ENCODE measurements around the gene ALOX5AP. TPM values are rescaled to one million over a fixed set of nuclear protein-coding genes. Genes with fewer than 3 reads are reported as not detected.

Gene ALOX5AP
- total RNA-seq, 1 experiment from 2014 or later = not detected

DNA sequence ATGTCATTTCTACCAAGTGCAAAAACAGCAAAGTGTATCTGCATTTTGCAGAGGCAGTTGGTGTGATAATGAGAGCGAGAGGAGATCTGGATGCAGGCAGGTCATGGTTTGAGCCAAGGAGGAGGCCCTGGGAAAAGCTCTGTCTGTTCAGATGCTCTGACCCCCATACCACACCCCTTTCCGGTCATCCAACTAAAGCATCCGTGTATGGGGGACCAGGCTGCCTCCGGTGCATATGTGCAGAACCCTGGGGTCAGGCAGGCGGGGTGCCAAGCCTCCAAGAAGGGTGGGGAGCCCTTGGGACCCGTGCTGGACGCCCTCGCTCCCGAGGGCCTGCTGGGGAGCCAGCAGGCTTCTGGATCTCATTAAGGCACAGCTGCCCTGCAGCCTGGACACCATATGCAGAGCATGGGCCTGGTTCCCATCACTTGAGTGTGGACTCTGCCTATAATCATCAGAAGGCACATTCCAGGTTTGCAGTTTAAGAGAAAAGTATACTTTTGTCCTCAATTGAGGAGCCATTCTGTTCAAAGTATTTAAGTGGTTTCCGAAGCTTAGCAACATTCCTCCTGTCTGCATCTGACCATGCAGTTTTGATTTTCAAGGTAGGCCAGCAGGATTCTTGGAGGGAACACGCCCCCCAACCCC, 56.1 kb downstream of the ALOX5AP start:
- no peak for DNase-seq (ENCODE audit: extremely low read depth, low read depth)

DNA sequence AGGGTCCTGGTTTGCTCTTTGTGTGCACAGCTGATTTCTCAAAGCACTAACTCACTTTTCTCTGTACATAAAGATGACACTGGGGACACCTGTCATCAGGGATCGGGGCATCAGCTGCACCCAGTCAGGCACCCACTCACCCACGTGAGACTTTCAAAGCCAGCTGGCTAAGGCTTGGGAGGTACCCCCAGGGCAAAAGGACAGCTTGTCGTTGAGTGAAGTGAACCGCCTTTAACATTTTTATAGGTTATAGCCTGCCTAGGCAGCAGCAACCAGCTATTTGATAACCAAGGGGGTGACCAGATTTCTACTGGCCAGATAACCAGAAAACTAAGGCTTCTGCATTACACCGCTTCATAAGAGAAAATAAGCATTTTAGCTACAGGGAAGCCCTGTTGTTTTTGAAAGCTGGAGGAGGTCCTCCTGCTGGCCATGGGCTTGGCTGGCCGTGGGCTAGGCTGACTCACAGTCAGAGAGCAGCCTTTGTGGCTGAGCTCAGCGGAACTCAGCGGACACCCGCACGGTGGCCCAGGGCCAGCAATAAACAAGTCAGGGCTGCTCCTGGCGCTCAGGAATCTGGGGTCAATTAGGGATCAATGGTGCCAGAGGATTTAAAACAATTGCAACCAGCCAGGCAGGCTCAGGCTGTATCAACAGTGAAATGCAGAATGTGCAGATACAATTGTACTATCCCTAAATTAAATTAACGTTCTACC, 57.1 kb downstream of the ALOX5AP start:
- DNase-seq (ENCODE audit: extremely low read depth, low read depth) = no peak

DNA sequence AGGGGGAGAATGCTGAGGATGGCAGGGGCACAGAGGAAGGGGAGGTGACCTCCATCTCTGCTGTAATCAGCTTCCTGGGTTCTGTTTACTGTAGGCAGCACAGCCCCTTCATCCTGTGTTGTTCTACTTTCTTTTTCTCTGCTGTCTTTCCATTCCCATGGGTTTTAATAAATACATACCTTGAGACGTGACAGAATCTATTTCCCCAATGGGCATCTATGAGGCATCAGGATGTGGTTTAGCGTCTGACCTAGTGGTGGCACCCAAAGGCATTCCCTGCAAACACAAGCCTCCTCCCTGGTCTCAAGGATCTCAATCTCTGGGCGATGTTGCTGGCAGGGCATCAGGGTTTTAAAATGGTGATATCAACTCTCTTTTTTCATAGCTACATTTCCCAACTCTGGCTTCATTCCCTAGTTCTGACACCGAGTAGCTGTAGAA, 60.8 kb downstream of the ALOX5AP start:
- DNase-seq (ENCODE audit: extremely low read depth, low read depth) = peak; percentile 11

DNA sequence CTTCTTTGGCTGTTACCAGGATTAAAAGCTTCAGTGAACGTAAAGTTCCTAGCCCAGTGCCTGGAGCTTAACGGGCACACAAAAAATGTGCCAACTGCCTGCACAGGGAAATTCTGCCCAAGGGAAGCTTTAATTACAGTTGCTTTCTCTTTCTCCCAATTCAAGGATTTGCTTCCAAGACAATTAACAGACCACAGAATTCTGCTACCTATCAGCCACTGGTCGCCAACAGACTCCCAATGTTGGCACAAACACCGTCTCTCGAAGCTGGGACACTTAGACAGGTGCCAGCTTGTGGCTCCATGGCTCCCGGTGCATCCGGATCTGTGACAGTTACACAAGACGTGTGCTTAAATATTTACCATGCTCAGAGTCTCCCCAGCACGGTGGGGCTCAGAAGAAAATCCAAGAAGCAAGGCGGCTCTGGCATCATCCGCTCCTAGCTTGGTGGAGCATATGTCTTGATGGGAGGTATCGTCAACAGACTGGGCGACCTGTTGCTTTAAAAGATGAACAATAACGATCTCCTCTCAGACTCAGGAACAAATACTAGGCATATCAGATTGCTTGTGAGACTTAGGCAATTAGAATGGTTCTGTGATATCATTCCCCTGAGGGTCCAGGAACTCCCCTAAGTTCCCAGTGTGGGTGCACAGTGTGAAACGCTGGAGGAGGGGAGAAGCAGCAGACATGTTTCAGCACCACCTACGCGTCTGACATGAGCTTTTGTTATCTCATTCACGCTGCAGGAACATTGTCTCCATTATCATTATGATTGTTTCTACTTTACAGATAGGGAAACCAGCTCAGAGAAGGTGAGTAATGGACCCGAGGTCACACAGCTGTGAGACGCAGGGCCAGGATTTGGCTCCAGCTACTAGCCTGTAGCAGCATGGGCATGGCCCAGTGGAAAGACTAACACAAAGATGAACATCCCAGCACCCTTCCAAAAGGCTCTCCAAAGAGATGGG, 61.6 kb downstream of the ALOX5AP start:
- no peak for DNase-seq (ENCODE audit: extremely low read depth, low read depth)

DNA sequence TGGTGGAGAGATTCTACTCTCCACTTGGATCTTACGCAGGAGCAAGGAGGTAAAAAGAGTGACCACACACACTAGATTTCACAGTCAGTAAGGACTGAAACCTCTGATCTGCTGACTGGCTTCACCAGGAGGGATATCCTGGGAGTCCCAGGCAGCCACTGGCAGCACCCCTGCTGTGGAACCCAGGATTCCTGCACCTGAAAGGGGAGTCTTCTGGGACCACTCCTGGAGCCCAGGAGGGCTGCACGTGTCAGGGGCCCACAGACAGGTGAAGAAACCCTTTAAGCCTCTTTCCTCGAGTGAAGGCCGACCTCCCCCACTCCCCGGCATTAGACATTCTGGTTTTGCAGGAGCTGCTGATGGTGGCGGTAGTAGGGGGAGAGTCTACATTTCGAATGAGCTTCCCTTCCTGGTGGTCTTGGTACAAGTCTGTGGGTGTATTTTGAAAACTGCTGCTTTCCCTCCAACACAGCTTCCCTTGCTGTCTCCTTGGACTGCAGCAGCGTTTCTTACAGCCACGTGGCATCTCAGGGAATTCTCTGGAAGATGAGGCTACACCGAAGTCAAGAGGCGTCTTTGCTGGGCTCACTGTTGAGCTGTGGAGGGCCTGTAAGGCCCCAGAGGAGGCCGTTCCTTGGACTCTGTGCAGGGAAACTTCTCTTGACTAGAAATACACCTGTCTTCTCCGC, 62.6 kb downstream of the ALOX5AP start:
- DNase-seq (ENCODE audit: extremely low read depth, low read depth) = no peak

DNA sequence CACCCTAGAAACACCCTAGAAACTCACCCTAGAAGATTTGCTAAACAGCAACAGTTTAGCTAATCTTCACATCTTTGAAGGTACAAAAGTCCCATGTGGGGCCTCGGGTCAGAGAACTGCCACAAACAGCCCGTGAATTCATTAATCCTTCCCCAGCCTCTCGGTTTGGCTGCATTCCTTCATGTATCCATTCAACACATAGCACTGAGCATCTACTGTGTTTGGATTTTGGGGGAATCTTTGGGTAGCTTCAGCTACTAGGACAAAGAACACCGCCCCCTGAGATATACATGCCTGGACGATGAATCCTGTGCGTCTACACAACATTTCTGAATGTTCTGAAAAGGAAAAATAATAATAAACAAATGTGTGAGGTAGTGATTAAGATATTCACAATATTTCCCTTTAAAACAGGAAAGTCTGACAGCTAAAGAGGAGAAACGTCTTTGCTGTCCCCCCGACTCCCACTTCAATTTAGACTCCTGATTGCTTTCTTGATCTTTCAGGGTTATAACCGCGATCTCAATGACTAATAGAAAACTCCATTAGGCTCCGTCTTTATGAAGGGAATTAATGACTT, 63.5 kb downstream of the ALOX5AP start:
- no peak for DNase-seq (ENCODE audit: extremely low read depth, low read depth)

DNA sequence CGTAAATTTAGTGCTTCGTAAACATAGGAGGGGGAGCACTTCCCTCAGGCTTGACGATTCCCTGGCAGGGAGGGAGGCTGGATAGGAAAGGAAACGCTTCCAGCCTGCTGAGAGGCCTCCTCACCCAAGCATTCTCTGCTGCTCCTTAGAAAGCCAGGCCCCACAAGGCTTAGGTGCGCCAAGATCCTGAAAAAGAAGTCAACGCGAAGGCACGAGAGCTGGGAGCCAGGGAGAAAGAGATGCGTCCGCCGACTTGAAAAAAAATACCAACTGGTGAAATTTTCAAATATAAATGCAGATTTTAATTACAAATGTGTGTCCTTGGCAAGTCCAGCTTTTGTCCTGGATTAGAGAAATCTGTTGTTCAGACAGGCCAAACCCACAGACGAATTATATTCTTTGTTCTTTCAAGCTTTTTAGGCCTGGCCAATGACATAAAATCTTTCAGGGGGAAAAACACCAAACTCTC, 64.0 kb downstream of the ALOX5AP start:
- DNase-seq (ENCODE audit: extremely low read depth, low read depth) = no peak

DNA sequence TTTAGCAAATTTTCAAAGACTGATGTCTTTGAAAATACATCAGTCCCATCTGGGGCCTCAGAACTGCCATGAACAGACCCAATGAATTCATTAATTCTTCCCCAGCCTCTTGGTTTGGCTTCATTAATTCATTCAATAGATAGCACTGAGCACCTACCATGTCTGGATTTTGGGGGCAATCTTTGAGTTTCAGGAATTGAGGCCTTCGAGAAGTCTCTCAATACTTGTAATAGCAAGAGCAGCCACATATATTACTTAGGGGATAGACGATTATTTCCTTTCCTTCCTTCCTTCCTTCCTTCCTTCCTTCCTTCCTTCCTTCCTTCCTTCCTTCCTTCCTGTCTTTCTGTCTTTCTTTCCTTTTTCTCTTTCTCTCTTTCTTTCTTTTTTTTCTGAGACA, 64.8 kb downstream of the ALOX5AP start:
- no peak for DNase-seq (ENCODE audit: extremely low read depth, low read depth)

DNA sequence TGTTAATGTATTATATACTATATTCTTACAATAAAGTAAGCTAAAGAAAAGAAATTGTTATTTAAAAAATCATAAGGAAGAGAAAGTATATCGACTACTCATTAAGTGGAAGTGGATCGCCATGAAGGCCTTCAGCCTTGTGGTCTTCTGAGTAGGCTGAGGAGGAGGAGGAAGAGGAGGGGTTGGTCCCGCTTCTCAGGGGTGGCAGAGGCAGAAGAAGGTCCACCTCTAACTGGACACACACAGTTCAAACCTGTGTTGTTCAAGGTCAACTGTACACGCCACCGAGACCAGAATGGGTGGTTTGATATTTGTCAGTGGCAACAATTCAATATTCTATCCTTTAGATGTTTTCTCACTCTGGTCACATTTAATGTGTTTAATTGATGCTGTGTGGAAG, 67.2 kb downstream of the ALOX5AP start:
- no peak for DNase-seq (ENCODE audit: extremely low read depth, low read depth)

DNA sequence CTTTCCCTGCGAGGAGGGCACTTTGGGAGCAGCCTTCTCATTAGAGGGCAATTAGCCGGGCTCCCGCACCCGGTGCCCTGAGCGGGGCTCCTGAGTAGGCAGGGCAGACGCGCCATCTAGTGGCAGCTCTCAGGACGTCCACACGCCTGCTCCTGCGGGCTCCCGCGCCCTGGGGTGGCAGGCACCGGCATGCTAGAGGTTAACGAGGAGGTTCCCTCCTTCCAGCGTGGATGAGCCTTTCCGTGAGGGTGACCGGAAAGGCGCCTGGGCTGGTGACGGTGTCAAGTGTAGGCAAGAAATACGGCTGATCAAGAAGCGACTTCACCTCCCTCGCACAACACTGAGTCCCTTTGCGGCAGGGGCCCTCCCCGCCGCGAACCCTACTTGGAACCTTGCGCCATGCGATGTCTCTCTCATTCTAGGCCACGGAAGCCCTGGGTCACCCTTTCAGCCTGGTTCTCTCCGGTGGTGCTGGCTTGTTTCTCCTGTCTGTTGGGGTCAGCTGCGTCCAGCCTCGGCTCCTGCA, 67.7 kb downstream of the ALOX5AP start:
- peak; percentile 49 for DNase-seq (ENCODE audit: extremely low read depth, low read depth)

DNA sequence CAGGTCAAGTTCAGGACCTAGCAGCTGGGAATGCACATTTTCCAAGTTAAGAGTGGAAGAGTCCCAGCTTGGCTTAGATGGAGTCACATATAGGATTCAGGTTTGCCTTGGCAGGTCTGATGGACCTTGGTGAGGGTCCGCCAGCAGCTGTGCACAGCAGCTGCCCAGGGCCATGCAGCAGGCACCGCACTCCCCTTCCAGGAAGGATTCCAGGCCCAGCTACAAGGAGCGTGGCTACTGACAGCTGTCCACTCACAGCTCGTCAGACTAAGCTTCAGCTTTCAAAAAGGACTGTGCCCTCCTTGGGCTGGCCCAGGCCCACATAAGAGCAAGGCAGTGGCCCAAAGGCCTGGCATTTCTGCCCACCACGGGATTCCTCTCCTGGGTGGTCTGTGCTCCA, 68.4 kb downstream of the ALOX5AP start:
- DNase-seq (ENCODE audit: extremely low read depth, low read depth) = no peak

DNA sequence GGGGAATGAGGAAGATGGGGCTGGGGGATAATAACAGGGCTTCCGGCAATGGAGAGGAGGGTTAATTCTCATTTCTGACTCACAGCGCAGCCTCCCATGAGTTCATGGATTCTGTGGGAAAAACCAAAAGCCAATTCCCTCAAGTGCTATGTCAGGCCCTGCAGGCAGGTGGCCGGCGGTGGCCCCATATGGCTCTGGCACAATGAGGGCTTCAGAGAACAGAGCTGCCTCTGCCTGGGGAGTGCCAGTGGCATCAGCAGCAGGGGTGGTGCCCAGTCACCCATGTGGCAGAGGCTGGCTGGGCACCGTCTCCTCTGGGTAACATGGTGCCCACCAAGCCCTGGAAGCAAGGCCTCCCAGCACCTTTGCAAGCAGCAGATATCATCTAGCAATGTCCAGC, 69.1 kb downstream of the ALOX5AP start:
- DNase-seq (ENCODE audit: extremely low read depth, low read depth) = no peak

DNA sequence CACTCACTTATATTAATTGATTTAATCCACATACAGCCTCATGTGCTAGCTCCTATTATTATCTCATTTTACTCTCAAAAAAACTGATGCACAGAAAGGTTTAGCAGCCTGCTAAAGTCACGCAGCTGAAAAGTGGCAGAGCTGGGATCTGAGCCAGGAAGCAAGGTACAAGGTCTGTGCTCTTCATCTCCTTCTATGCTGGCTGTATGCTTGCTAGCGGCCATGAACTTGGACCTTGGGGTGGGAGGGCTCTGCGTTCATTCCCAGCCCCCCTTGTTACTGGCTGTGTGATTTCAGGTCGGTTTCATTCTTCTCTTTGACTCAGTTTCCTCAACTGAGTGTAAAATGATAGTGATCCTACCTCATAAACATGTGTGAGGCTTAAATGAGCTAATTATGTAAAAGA, 69.8 kb downstream of the ALOX5AP start:
- no peak for DNase-seq (ENCODE audit: extremely low read depth, low read depth)

DNA sequence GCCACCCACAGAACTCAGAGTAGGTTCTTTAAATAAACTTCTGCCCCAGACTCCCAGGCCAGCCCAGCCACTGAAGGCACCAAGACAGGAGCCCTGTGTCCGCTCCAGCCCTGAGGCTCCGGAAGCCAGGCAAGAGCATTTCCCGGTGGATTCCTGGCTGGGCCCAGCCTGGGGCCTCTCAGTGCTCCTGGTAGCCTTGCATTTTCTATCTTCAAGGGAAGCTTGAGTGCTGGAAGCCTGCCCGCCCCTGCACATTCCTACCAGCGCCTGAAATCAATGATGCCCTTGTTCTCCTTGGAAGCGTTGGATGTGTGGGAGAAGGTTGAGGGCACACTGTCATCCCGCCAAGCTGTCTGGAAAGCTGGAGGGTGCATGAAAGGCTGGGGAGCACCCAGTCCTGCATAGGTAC, 70.3 kb downstream of the ALOX5AP start:
- DNase-seq (ENCODE audit: extremely low read depth, low read depth) = no peak

DNA sequence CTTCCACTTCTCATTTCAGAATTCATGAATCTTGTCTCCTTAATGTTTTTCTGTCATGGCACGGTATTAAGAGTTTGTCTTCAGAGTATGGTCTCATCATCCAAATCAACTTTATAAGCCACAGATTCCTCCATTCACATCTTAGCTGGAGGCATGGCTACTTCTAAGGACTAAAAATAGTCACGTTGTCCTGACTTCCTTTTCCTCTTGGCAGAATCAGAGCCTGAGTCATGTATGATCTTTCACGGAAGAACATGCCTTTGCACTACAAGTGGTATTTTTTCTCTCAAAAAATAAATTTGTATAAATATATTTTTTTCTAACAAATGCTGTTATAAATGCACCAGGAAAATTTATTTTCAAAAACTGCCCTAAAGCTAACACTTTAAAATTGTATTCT, 71.4 kb downstream of the ALOX5AP start:
- DNase-seq (ENCODE audit: extremely low read depth, low read depth) = no peak

DNA sequence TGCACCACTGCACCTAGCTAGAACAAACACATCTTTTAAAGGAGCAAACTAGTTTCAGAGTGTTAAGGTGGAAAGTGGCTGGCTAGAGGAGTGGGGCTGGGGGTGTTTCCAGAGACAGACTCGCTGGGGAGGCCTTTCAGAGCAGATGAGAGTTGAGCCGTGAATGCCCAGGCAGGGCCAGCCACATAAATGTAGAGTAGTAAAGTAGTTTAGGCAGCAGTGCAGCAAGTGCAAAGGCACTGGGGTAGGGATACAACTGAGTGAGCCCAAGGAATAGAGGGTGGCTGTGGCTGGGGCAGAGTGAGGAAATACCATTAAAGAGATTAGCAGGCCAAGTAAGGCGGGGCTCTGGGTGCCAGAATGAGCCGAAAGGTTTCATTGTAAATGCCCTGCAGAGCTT, 72.0 kb downstream of the ALOX5AP start:
- DNase-seq (ENCODE audit: extremely low read depth, low read depth) = no peak

DNA sequence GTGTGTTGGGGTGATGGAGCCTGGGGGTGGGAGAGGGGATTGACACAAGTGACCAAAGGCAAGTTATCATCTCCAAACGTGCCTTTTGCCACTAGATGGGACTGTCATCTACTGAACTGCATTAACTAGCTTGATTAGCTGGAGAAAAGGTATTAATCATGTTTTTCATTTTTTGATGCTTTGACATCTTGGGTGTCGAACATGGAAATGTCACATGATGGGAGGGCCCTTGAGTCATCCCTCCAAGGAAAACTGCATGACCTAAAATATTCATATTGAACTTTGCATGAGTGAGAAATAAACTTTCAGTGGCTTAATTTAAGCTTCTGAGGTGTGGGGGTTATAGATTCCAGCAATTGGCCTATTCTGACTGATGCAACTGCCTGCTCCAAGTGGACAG, 73.3 kb downstream of the ALOX5AP start:
- no peak for DNase-seq (ENCODE audit: extremely low read depth, low read depth)

DNA sequence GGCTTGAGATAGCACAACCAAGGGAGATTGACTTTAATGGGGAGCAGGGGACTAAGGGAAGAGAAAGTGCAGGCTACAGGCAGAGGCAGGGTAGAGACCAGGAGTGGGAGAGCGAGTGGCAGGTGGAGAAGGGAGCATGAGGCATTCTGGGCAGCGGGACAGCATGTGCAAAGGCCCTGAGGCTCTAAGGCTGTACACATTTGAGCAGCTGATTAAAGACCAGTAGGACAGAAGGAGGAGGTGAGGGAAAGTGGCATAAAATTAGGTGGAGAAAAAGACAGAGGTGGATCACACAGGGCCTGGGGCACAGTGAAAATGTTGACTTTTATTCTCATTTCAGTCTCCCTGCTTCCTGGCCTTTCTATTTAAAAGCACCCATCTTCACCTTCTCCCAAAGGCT, 74.4 kb downstream of the ALOX5AP start:
- no peak for DNase-seq (ENCODE audit: extremely low read depth, low read depth)

DNA sequence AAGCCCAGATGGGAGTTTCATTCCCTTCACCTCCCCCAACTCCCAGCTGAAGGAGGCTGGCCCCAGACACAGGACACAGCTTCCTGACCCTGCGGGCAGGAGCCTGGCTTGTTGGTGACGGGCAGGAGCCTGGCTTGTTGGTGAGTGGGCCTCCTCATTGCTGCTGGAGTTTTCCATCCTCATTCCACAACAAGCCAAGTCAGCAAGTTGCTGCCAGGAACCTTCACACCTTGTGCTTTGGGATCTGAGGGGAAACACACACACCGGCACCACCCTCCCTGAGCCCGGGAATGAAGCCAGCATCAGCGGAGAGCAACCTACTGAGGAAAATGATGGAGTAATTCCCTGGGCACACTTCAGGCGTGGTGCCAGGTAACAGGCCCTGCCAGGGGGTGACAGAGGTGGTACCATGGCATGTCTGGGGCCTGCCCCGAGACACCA, 74.9 kb downstream of the ALOX5AP start:
- DNase-seq (ENCODE audit: extremely low read depth, low read depth) = no peak

DNA sequence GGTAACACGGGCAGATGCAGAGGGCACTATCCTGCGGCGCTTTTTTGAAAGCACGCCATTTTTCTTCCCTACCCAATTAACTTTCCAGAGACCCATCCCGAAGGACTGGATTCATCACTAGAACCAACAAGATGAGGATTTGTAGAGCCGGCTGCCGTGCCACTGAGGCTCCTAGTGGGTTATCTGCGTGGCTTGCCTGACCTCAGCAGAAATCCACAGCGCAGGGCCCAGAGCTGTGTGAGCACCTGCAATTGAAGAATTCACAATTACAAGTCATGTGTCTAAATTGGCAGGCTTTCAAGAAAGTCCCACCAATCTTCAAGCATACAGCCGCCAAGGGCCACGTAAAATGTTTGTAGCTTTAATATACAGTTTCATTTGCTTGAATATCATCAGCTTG, 75.5 kb downstream of the ALOX5AP start:
- DNase-seq (ENCODE audit: extremely low read depth, low read depth) = no peak

Measured in NCI-H460 (cell line).